Measurements from ENCODE around the gene KCNA5. TPM values are rescaled to one million over a fixed set of nuclear protein-coding genes. Genes with fewer than 3 reads are reported as not detected.

KCNA5 gene
- total RNA-seq, 1 experiment from 2014 or later: 0.02 TPM

DNA sequence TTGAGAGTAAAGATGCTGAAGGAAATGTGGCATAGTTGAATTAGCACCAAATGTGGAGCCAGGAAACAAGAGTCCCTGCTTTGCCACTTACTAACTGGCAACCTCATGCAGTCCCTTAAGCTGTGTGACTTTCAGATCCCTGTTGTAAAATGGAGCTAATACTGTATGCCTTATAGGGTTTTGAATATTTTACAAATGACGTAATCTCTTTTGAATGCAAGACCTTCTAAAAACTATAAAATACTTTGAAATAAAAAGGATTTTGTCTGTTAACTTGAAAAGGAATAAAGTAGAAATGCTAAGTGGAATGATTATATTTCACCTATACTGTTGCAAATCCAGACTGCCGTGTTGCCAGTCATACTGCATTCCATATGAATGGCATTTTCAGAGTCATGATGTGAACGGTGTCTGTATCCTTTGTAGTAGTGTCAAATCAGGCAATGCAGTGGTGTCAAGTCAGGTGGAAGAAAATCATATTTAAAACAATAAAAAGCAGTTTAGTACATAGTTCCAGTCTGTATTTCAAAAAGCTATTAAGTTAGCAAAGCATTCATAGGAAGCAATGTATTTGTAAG is 21.3 kb downstream of the KCNA5 start:
- DNase-seq (ENCODE audit: low spot score): no peak

DNA sequence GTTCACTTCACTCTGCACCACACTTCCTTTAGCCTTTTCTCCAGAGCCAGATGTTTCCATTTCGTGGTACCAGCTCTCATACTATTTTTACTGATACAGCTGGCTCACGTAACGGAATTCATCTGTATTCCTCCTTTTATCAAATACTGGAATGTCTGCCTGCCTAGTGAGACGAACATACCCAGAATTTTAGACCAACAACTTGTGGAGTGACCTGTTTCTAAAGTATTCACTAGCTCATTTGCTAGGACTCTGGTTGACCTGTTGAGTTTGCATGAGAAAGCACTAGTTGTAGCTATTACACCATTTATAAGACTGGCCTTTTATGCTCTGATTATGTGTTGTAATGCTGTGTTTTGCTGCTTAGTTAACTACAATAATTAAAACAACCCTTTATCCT is 22.6 kb downstream of the KCNA5 start:
- no peak for DNase-seq (ENCODE audit: low spot score)

DNA sequence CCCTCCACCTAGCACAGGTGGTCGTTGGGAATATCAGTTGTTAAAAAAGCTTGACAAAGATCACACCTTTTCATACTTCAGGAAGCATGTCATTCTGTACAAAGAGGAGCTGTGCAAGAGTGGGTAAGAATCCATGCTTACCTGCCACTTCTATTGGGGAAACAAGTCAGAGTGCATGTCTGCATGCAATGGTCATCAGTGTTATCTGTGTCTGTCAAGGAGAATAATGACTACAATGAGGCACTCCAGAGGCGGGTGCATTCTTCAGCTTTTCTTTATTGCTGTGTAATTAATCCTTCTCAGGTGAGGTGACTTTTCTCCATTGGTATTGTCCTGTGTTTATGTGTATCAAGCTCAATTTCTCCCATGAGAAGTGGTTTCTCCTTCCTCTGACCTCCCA is 24.4 kb downstream of the KCNA5 start:
- DNase-seq (ENCODE audit: low spot score): no peak

DNA sequence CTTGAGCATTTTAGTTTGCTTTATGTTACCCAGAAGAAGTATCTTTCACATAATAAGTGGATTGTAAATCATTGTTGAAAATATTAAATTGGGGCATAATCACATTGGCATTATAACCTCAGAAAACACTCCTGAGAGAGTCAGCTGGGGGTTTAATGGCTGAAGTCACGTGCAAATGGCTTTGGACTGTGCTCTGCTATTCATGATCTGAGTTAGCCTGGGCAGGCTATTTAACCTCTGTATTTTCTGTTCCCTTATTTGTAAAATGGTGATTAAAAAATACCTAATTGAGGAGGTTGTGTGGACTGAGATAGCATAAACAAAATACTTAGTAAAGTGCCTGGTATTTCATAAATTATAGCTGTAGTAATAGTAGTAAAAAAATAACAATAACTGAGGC is 24.9 kb downstream of the KCNA5 start:
- DNase-seq (ENCODE audit: low spot score): no peak

DNA sequence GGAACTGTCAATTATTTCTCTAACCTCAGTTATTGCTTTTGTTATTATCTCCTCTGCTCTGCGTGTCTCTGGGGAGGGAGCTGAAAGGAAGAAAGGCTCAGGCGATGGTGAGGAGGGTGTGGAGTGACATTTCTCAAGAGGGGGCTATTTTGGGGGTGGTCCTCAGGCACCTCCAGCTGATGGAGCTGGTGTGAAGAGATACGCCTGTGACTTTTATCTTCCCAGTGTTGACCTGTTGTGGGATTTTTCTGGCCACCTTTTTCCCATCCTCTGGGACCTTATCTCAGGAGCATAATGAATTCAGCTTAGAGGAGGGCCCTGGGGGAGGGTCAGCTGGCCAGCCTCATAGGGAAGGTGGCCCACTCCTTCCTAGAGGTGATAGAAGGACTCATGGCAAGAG is 26.4 kb downstream of the KCNA5 start:
- DNase-seq (ENCODE audit: low spot score): no peak

DNA sequence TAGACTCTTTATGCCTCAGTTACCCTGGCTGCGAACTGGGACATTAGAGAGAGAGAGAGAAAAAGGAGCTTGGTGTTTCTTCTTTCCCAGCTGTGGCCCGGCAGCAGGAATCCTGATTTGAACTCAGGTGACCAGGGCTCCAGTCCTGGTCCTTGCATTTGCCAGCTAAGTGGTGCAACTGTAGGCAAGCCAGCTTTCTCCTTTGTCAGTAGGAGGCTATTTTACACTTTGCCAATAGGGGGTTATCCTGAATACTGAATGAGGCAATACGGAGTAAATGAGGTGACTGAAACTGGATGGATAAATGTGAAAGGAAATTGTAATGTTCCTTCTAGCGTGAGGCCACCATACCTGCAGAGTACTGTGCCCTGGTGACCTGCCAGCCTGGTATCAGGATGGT is 27.8 kb downstream of the KCNA5 start:
- no peak for DNase-seq (ENCODE audit: low spot score)

DNA sequence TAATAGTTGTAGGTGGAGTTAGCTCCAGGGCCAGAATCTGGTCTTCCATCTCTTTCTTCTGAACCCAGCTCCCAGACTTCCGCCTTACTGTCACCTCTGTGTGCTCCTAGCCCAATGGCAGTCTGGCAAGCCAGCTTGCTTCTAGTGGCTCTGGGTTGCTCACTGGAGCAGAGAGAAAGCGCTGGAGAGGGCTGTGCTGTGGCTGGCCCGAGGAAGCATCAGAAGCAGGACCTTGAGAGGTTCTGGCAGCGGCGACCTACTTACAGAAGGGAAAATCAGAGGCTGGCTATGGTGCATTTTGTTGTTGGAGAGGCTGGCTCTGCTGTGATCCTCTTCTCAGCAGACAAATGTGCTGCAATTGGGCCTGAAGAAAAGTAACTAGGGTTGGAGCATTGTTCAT is 28.6 kb downstream of the KCNA5 start:
- no peak for DNase-seq (ENCODE audit: low spot score)

DNA sequence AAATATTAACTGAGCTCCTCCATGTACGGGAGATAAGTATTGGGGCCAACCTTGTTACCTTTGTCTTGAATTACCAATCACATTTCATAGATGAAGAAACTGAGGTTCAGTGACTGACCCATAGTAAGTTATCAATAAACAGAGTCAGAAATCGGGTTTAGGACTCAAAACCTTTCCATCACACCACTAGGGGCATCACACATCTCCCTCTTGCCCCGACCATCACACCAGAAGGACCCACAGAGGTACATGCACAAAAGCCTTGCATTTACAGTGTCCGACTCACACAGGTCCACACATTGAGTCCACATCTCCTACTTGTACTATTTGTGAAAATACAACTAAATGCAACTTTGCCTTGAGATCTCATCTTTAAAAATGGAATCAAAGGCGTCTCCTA is 29.4 kb downstream of the KCNA5 start:
- no peak for DNase-seq (ENCODE audit: low spot score)

DNA sequence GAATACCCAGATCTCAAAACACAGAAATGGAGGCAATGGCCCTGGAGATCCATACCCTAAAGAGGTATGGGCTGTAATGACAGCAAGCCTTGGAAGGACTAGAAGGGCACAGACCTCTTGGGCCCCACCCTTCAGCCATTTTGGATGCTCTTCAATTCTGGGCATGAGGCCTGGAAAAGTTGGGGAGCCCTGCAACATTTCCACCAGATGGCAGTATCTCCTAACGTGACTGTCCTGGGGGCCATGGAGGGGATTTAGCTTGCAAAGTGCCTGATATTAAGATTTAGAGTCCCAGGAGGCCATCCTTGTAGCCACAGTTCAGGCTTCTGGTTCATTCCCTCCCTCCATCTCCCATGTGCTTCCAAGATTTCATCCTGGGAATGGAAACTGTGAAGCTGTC is 30.2 kb downstream of the KCNA5 start:
- DNase-seq (ENCODE audit: low spot score): no peak

DNA sequence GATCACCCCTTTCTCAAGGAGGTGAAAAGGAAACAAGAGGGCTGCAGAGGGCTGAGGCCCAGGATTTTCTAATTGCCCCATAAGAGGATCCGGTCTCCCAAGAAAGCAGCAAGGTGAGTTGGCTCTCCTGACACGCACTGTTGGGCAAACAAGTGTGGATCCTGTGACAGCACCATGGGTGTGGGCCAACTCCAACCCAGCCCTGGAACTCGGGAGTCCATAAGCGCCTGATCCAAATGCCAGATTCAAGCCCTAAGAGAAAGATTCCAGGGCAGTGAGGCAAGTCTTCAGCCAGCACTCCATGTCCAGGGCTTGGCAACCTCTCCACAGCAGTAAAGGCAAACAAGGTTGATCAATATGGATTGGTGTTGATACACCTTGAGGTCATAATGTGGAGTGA is 33.1 kb downstream of the KCNA5 start:
- no peak for DNase-seq (ENCODE audit: low spot score)

DNA sequence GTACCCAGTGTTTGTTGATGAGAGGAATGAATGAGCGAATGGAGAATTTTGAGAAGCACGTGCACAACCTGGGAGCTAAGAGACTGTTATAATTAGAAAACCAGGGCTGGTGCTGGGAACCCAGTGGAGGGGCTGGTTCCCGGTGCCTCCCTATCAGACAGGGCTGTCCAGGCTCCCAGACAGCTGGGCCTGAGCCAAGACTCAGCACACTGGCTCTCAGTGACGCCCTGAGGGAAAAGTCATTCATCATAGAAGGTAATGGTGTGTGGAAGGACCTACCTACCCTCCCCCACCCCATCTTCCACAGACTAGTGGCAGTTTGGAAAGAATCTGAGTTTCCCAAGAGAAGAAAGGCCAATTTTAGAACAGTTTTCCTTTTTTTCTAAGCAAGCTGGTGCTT is 34.7 kb downstream of the KCNA5 start:
- peak; percentile 30 for DNase-seq (ENCODE audit: low spot score)

DNA sequence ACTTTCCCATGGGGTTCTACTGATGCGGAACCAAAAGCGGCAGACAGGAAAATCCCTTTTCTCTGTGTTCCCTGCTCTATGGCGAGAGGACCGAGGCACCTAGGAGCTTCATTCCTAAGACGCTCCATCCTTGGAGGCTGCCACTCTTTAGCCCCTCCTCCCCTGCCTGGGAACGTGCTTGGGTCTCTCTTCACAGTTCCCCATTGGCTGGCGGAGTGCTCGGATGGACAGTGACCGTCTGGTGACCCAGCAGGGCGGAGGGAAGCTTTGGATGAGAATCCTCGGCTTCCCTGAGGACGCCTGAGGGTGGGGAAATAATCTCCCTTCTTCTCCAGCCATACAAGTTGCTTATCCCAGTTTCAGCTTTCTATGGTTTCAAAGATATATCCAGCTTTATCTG is 37.3 kb downstream of the KCNA5 start:
- DNase-seq (ENCODE audit: low spot score): no peak

DNA sequence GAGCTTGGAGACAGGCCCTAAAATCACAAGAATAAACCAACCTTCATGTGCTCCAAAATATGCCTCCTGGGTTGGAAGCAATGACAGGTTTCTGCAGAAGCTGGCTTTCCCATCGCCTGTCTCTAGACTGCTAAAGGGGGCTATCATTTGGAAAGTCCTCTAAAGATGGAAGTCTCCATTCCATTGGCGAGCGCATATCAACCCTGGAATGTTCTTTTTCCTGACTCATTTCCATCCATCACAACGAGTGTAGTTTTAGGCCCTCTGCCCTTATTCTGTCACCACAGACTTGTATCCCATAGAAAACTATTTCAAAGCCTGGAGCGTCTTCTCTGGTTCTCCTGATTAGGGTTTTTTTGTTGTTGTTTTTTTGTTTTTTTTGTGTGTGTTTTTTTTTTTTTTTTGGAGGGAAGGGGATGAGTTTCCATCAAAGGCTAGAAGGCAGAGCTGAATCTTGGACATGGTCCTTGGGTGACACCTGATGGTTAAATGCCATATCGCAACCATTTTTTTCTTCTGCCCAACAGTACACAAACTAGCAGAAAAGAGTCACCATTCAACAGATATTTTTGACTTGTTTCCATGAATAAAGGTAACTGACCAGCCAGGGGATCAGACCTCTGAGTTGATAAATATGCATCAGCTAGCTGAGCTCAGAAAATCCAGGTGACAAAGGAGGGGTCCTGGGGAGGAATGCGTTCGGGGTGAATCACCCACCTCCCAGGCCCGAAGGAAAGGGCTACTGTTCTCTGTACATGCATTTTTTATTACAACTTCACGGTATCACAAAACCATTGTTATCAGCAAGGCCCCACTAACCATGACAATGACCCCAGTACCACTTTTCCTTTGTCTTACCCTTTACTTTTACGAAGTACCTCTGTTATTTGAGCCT is 40.5 kb downstream of the KCNA5 start:
- DNase-seq (ENCODE audit: low spot score): peak; percentile 59

DNA sequence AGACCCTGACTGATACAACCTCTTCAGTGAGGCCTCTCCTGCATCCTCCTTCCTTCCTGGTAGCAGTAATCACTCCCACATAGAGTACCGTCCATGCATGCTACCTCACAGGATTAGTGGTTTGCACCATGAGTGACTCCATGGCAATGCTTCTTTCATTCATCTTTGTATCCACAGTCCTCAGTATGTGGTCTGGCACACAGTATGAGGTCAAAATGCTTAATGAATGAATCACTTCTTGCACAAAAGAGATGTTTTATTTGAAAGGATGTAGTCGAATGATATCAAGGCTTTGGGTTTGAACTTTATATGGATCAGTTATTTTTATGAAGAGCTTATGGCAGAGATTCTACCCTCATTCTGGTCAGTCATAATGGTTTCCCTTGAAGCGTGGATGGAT is 42.2 kb downstream of the KCNA5 start:
- peak; percentile 95 for DNase-seq (ENCODE audit: low spot score)

DNA sequence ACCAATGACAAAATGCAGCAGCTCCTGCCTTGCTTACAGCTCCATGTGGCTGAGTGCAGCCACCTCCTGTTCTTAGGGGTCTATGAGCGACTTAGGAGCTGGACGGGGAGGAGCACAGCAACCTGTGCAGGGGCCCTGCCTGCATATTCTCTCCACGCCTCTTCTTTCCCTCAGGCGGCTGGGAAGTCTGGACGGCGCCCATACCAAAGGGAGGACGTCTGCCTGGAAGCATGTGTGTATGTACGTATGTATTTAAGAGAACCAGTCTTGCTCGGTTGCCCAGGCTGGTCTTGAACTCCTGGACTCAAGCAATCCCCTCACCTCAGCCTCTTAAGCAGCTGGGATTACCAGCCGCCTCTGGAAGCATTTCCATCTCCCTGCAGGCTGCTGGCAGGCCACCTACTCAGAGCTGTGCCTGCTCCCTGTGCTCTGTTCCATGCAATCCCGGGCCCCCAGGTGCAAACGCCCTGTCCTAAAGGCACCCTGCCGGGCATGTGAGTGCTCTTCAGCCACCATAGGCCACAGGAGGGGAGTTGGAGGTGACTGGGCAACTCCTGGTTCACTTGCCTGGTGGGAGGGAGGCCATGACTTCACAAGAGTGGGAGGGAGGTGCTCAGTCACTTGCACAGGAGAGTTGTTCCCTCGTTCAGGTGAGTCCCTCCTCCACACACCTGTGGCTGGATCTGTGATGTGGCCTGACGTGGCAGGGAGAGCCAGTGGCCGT is 44.3 kb downstream of the KCNA5 start:
- no peak for DNase-seq (ENCODE audit: low spot score)

DNA sequence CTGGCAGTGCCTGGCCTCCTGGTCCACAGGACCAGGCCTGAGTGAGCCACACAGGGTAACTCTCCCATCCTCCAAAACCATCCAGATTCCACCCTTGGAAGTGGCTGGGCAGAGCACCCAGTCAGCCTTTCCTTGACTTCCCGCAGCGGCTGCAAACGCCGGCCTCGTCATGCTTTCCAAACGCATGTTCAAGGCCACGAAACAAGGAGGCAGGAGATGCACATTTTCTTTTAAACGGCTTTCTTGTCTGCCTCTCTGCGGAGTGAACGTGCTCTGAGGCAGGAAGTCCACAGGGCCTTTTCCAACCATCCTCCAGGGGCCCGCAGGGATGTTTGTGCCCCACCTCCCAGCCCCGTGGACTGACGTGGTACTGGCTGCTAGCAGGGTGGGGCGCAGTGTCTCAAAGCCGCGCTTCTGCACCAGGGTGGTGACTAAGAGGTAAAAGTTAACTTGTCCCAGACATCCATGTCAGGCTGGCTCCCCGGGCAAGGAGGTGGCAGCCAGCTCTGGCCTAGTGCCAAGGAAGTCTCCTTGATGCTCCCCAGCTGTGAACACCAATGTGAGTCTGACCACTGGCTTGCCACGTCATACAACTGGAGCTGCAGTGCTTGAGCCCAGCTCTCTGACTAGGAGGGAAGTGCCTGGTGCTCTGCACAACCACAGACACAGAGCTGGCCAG is 45.0 kb downstream of the KCNA5 start:
- peak; percentile 99 for DNase-seq (ENCODE audit: low spot score)

DNA sequence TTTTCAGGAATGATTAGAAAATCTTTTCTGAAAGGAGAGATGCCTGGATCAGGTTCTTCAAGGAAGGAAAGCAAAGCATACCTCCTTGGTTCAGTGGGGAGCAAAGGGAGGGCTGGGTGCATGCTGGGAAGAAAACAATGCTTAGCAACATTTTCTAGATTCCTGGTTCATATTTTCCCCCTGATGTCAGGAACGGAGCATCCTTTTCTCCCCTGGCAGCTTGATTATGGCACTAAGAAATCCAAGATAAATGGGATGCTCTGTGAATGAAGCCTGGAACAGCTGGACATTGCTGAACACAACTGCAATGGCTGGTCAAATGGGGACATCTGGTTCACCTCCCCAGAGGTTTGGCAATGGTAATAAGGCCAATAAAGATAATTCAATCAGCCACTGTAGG is 50.9 kb downstream of the KCNA5 start:
- no peak for DNase-seq (ENCODE audit: low spot score)

DNA sequence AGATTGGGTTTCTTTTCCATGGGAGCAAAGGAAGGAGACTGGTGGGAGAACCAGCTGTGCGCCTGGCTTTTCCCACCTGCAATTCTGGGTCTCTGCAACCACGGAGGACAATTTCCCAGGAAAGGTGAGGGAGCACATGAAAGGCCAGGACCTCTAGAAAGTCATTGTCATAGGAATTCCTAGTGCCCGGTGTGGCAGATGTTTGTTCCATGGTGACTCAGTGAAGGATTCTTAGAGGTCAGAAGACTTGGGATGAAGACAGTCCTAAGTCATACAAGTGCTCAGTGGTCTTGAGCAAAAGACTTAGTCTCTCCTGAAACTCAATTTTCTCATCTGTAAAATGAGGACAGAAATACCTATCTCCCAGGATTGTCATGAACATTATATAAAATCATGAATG is 51.3 kb downstream of the KCNA5 start:
- DNase-seq (ENCODE audit: low spot score): no peak

Data from H4 (cell line).